HepG2 (cell line): ENCODE data around the gene CNTROB. TPM values are rescaled to one million over a fixed set of nuclear protein-coding genes. Genes with fewer than 3 reads are reported as not detected.

ENCODE experiments used
- ARNTL ChIP-seq: sonication (generic); formaldehyde crosslinking; IDR thresholded peaks from 2 replicates; pipeline ENCODE4 v1.4.0; 2020; ENCODE audit warnings: mild to moderate bottlenecking, missing genetic modification reagents
- CHCHD3 ChIP-seq: sonication (generic); formaldehyde crosslinking; IDR thresholded peaks from 2 replicates; pipeline ENCODE4 v1.8.0; 2022; ENCODE audit warnings: mild to moderate bottlenecking, missing genetic modification reagents, moderate library complexity
- EEA1 ChIP-seq: sonication (generic); formaldehyde crosslinking; IDR thresholded peaks from 2 replicates; pipeline ENCODE4 v1.5.1; 2020; ENCODE audit warnings: mild to moderate bottlenecking, missing genetic modification reagents, borderline replicate concordance
- ELF4 ChIP-seq: sonication (generic); formaldehyde crosslinking; IDR thresholded peaks from 2 replicates; pipeline ENCODE4 v1.5.0; 2020; ENCODE audit warnings: missing genetic modification reagents, mild to moderate bottlenecking, moderate library complexity, borderline replicate concordance
- HINFP ChIP-seq: sonication (generic); formaldehyde crosslinking; IDR thresholded peaks from 2 replicates; pipeline ENCODE4 v1.4.0; 2020; ENCODE audit warnings: low read depth, mild to moderate bottlenecking, missing genetic modification reagents
- KLF13 ChIP-seq: sonication (generic); formaldehyde crosslinking; IDR thresholded peaks from 2 replicates; pipeline ENCODE4 v1.4.0; 2020; ENCODE audit warnings: mild to moderate bottlenecking, missing genetic modification reagents
- PHF8 ChIP-seq: sonication (generic); formaldehyde crosslinking; IDR thresholded peaks from 2 replicates; pipeline ENCODE4 v1.5.0; 2020; ENCODE audit warnings: missing genetic modification reagents
- POGK ChIP-seq: sonication (generic); formaldehyde crosslinking; conservative IDR thresholded peaks from 2 replicates; pipeline ENCODE4 v1.8.0; 2022; ENCODE audit warnings: mild to moderate bottlenecking, moderate library complexity, missing genetic modification reagents
- POLR2G ChIP-seq: fragments of 200-400 bp; formaldehyde crosslinking; IDR thresholded peaks from 2 replicates; pipeline ENCODE4 v1.6.1; 2018; ENCODE audit warnings: mild to moderate bottlenecking, low read depth, low read length, moderate library complexity
- RAD21 ChIP-seq: fragments of 450-650 bp; formaldehyde crosslinking; IDR thresholded peaks from 2 replicates; pipeline ENCODE4 v1.5.0; 2020; ENCODE audit warnings: mild to moderate bottlenecking
- SMC3 ChIP-seq: IDR thresholded peaks from 2 replicates; pipeline ENCODE4 v1.6.1; 2011; ENCODE audit warnings: low read length, improper control_type of control experiment
- TFDP1 ChIP-seq: IDR thresholded peaks from 2 replicates; pipeline ENCODE4 v1.6.1; 2016; ENCODE audit warnings: missing compliant biosample characterization, missing genetic modification reagents, borderline replicate concordance
- TGIF2 ChIP-seq: IDR thresholded peaks from 2 replicates; pipeline ENCODE4 v1.6.1; 2016; ENCODE audit warnings: control low read depth, missing compliant biosample characterization
- ZBTB25 ChIP-seq: IDR thresholded peaks from 2 replicates; pipeline ENCODE4 v1.6.1; 2018; ENCODE audit warnings: missing genetic modification reagents
- ZKSCAN1 ChIP-seq: fragments of 150-350 bp; IDR thresholded peaks from 2 replicates; pipeline ENCODE4 v1.6.1; 2014; ENCODE audit warnings: low read length
- ZNF225 ChIP-seq: sonication (generic); formaldehyde crosslinking; IDR thresholded peaks from 2 replicates; pipeline ENCODE4 v1.4.0; 2020; ENCODE audit warnings: mild to moderate bottlenecking, missing genetic modification reagents
- ZNF230 ChIP-seq: sonication (generic); formaldehyde crosslinking; IDR thresholded peaks from 2 replicates; pipeline ENCODE4 v1.4.0; 2020; ENCODE audit warnings: mild to moderate bottlenecking, missing genetic modification reagents
- ZNF614 ChIP-seq: IDR thresholded peaks from 2 replicates; pipeline ENCODE4 v1.6.1; 2018; ENCODE audit warnings: missing biosample characterization, missing genetic modification reagents, inconsistent platforms, borderline replicate concordance
- ZNF616 ChIP-seq: sonication (generic); formaldehyde crosslinking; IDR thresholded peaks from 2 replicates; pipeline ENCODE4 v1.5.0; 2020; ENCODE audit warnings: low read depth, mild to moderate bottlenecking, missing genetic modification reagents
- ZNF713 ChIP-seq: sonication (generic); formaldehyde crosslinking; IDR thresholded peaks from 2 replicates; pipeline ENCODE4 v1.4.0; 2020; ENCODE audit warnings: mild to moderate bottlenecking, missing genetic modification reagents
- ZNF782 ChIP-seq: sonication (generic); formaldehyde crosslinking; IDR thresholded peaks from 2 replicates; pipeline ENCODE4 v1.4.0; 2020; ENCODE audit warnings: missing genetic modification reagents, mild to moderate bottlenecking, borderline replicate concordance
- ZUFSP ChIP-seq: sonication (generic); formaldehyde crosslinking; IDR thresholded peaks from 2 replicates; pipeline ENCODE4 v1.9.0; 2021; ENCODE audit warnings: missing genetic modification reagents, mild to moderate bottlenecking, borderline replicate concordance
- polyA plus RNA-seq, 8 experiments: library from polyadenylated mRNA; depleted of rRNA in 3 of 8; stranded (reverse) in 7 of 8; unstranded in 1 of 8; fragments of >200 nt; fragmentation: Illumina TruSeq in 4 of 8; extraction: Trizol in 4 of 8; gene quantifications; 2 replicates each; pipeline versions ENCODE4 v1.2.1 to v1.2.3, GENCODE V29; 2011 to 2016; ENCODE audit warnings: low read depth in 4 of 8, missing spikeins in 1 of 8, mixed read lengths in 1 of 8; ENCODE audit not compliant: insufficient read depth in 1 of 8
- total RNA-seq, 5 experiments: library from RNA; depleted of rRNA; stranded (reverse); fragments of >200 nt; fragmentation: Illumina TruSeq; extraction: Trizol; gene quantifications; 2 replicates each; pipeline ENCODE4 v1.2.3, GENCODE V29; 2016; ENCODE audit warnings: low read depth in 1 of 5

Gene CNTROB
- total and polyA plus RNA-seq, 2 of the 13 experiments (the other 11 are each of a cell fraction or from before 2014, with no cell fraction given) = 21.2 to 24.1 TPM

- TF ChIP-seq POGK (CRISPR knock-in tag) = peak; percentile 39; the same call in 1 of the 2 replicates
- no peak for TF ChIP-seq ZNF225 (CRISPR knock-in tag)
- 0 out of 2 replicates have a peak, but pooled peaks have one; percentile 40 for TF ChIP-seq ARNTL (CRISPR knock-in tag)
- TF ChIP-seq ZNF230 (CRISPR knock-in tag) = no peak
- TF ChIP-seq EEA1 = peak; percentile 72; the same call in 1 of the 2 replicates
- 0 out of 2 replicates have a peak, but pooled peaks have one; percentile 23 for TF ChIP-seq HINFP (CRISPR knock-in tag)
- TF ChIP-seq ZBTB25 (CRISPR knock-in tag) = no peak
- peak; percentile 37; the same call in 1 of the 2 replicates for TF ChIP-seq TFDP1
- TF ChIP-seq ZUFSP (CRISPR knock-in tag) = no peak
- no peak for TF ChIP-seq ZNF614 (CRISPR knock-in tag)
- no peak for TF ChIP-seq TGIF2
- no peak; the same call in 1 of the 2 replicates for TF ChIP-seq ZNF713 (CRISPR knock-in tag)
- TF ChIP-seq POLR2G = peak; percentile 43; the same call in 1 of the 2 replicates
- no peak for TF ChIP-seq ZNF616
- TF ChIP-seq CHCHD3 (CRISPR knock-in tag) = peak; percentile 68; the same call in 1 of the 2 replicates
- peak; percentile 53 for TF ChIP-seq SMC3
- TF ChIP-seq ELF4 (CRISPR knock-in tag) = no peak
- TF ChIP-seq ZKSCAN1 = no peak
- peak; percentile 50 for TF ChIP-seq PHF8 (CRISPR knock-in tag)
- TF ChIP-seq KLF13 (CRISPR knock-in tag) = no peak
- TF ChIP-seq RAD21 (CRISPR knock-in tag) = peak; percentile 85
- TF ChIP-seq ZNF782 = no peak; the same call in 1 of the 2 replicates
These were observed 58.0 kb downstream of the CNTROB start (continued) for GRCh38 chr17:7989781-7990655.
